H9 (cell line): ENCODE measurements around the gene ZNF628. TPM values are rescaled to one million over a fixed set of nuclear protein-coding genes. Genes with fewer than 3 reads are reported as not detected.
"Not testable (repeated sequence)": the region's sequence is repeated elsewhere in the genome, so short reads cannot be mapped to it uniquely, and the experiment has no call there.

ENCODE experiments used
- DNase-seq: peaks from one replicate; pipeline ENCODE4 v3.0.0-alpha.2; 2017
- H2AFZ ChIP-seq: one replicate; pipeline ENCODE4 v1.6.1; 2013; ENCODE audit warnings: mild to moderate bottlenecking, low read length, control low read depth, moderate library complexity
- H2AK5ac ChIP-seq: 2 replicates; pipeline ENCODE4 v1.6.1; 2013; ENCODE audit warnings: low read length, control low read depth, mixed read lengths; ENCODE audit not compliant: insufficient read length
- H2BK120ac ChIP-seq: one replicate; pipeline ENCODE4 v1.6.1; 2013; ENCODE audit warnings: low read depth, mild to moderate bottlenecking, low read length, control low read depth, inconsistent platforms; ENCODE audit not compliant: poor library complexity, severe bottlenecking
- H2BK12ac ChIP-seq: 2 replicates; pipeline ENCODE4 v1.6.1; 2013; ENCODE audit warnings: low read length, control low read depth, mixed read lengths, low read depth; ENCODE audit not compliant: insufficient read length
- H2BK15ac ChIP-seq: 2 replicates; pipeline ENCODE4 v1.6.1; 2013; ENCODE audit warnings: low read depth, low read length, control low read depth
- H2BK20ac ChIP-seq: one replicate; pipeline ENCODE4 v1.6.1; 2013; ENCODE audit warnings: low read depth, mild to moderate bottlenecking, low read length, control low read depth, inconsistent platforms; ENCODE audit not compliant: poor library complexity, severe bottlenecking
- H2BK5ac ChIP-seq: 2 replicates; pipeline ENCODE4 v1.6.1; 2013; ENCODE audit warnings: low read length, control low read depth, mixed read lengths; ENCODE audit not compliant: insufficient read length
- H3K14ac ChIP-seq: 2 replicates; pipeline ENCODE4 v1.6.1; 2013; ENCODE audit warnings: low read length, control low read depth; ENCODE audit not compliant: insufficient read depth
- H3K18ac ChIP-seq: 2 replicates; pipeline ENCODE4 v1.6.1; 2013; ENCODE audit warnings: low read depth, mild to moderate bottlenecking, mixed read lengths, low read length, control low read depth; ENCODE audit not compliant: insufficient read length
- H3K23ac ChIP-seq: 2 replicates; pipeline ENCODE4 v1.6.1; 2013; ENCODE audit warnings: low read length, control low read depth, mixed read lengths, low read depth; ENCODE audit not compliant: insufficient read length
- H3K23me2 ChIP-seq: 2 replicates; pipeline ENCODE4 v1.6.1; 2013; ENCODE audit warnings: low read depth, mild to moderate bottlenecking, mixed read lengths, low read length, control low read depth; ENCODE audit not compliant: insufficient read length, poor library complexity, severe bottlenecking
- H3K27ac ChIP-seq: 2 replicates; pipeline ENCODE4 v1.5.1; 2013; ENCODE audit warnings: low read length, control low read depth, mixed read lengths, low read depth; ENCODE audit not compliant: insufficient read length
- H3K27me3 ChIP-seq: 2 replicates; pipeline ENCODE4 v1.6.1; 2013; ENCODE audit warnings: low read length, control low read depth, inconsistent platforms; ENCODE audit not compliant: insufficient read depth
- H3K4ac ChIP-seq: 2 replicates; pipeline ENCODE4 v1.6.1; 2013; ENCODE audit warnings: low read depth, mild to moderate bottlenecking, control low read depth, inconsistent platforms, low read length, moderate library complexity
- H3K4me1 ChIP-seq: 2 replicates; pipeline ENCODE4 v1.6.1; 2013; ENCODE audit warnings: low read length, control low read depth, inconsistent platforms; ENCODE audit not compliant: insufficient read depth
- H3K4me2 ChIP-seq: 2 replicates; pipeline ENCODE4 v1.6.1; 2013; ENCODE audit warnings: low read length, control low read depth, mixed read lengths; ENCODE audit not compliant: insufficient read length, insufficient read depth
- H3K56ac ChIP-seq: 2 replicates; pipeline ENCODE4 v1.6.1; 2013; ENCODE audit warnings: low read depth, mild to moderate bottlenecking, mixed read lengths, low read length, control low read depth; ENCODE audit not compliant: insufficient read length
- H3K79me1 ChIP-seq: 2 replicates; pipeline ENCODE4 v1.6.1; 2013; ENCODE audit warnings: low read depth, mild to moderate bottlenecking, moderate library complexity, low read length, control low read depth, inconsistent platforms; ENCODE audit not compliant: insufficient read depth, poor library complexity, severe bottlenecking
- H3K79me2 ChIP-seq: 2 replicates; pipeline ENCODE4 v1.6.1; 2013; ENCODE audit warnings: low read length, control low read depth, inconsistent platforms; ENCODE audit not compliant: insufficient read depth
- H3K9ac ChIP-seq: 2 replicates; pipeline ENCODE4 v1.6.1; 2013; ENCODE audit warnings: low read length, control low read depth, mixed read lengths; ENCODE audit not compliant: insufficient read length; ENCODE audit errors: extremely low read depth
- H3K9me3 ChIP-seq: one replicate; pipeline ENCODE4 v1.6.1; 2013; ENCODE audit warnings: low read depth, low read length, inconsistent platforms; ENCODE audit not compliant: control insufficient read depth
- H3T11ph ChIP-seq: one replicate; pipeline ENCODE4 v1.6.1; 2013; ENCODE audit warnings: mild to moderate bottlenecking, low read length, control low read depth, inconsistent platforms
- H4K20me1 ChIP-seq: one replicate; pipeline ENCODE4 v1.6.1; 2013; ENCODE audit not compliant: control insufficient read depth, insufficient read length, insufficient read depth
- H4K5ac ChIP-seq: 2 replicates; pipeline ENCODE4 v1.6.1; 2013; ENCODE audit warnings: low read depth, mild to moderate bottlenecking, mixed read lengths, low read length, control low read depth; ENCODE audit not compliant: insufficient read length
- H4K8ac ChIP-seq: replicated peaks from 2 replicates; pipeline ENCODE4 v1.6.1; 2013; ENCODE audit warnings: low read length, control low read depth, mixed read lengths, low read depth; ENCODE audit not compliant: insufficient read length
- H4K91ac ChIP-seq: 2 replicates; pipeline ENCODE4 v1.6.1; 2013; ENCODE audit warnings: low read depth, mild to moderate bottlenecking, moderate library complexity, mixed read lengths, low read length, control low read depth; ENCODE audit not compliant: insufficient read length
- H3K27ac Mint-ChIP-seq, 3 experiments: 2 replicates in 2 of 3; 3 replicates in 1 of 3; pipeline ENCODE4 v1.8.0; 2020 to 2021; ENCODE audit warnings: mixed read lengths in 3 of 3, mild to moderate bottlenecking in 1 of 3, moderate library complexity in 1 of 3
- H3K27me3 Mint-ChIP-seq: 2 replicates; pipeline ENCODE4 v1.8.0; 2021; ENCODE audit warnings: low read depth, mild to moderate bottlenecking, moderate library complexity, mixed read lengths
- H3K36me3 Mint-ChIP-seq, 3 experiments: 2 replicates in 2 of 3; 3 replicates in 1 of 3; pipeline ENCODE4 v1.8.0; 2020 to 2021; ENCODE audit warnings: low read depth in 3 of 3, mixed read lengths in 3 of 3; ENCODE audit not compliant: insufficient read depth in 1 of 3
- H3K4me1 Mint-ChIP-seq, 2 experiments: 2 replicates each; pipeline ENCODE4 v1.8.0; 2020; ENCODE audit warnings: mixed read lengths in 2 of 2
- H3K4me3 Mint-ChIP-seq, 2 experiments: 2 replicates in 1 of 2; 3 replicates in 1 of 2; pipeline ENCODE4 v1.8.0; 2020 to 2021; ENCODE audit warnings: mild to moderate bottlenecking in 2 of 2, mixed read lengths in 2 of 2, moderate library complexity in 1 of 2
- H3K9me3 Mint-ChIP-seq, 2 experiments: 2 replicates in 1 of 2; 3 replicates in 1 of 2; pipeline ENCODE4 v1.8.0; 2020; ENCODE audit warnings: mild to moderate bottlenecking in 2 of 2, mixed read lengths in 2 of 2, moderate library complexity in 1 of 2
- CTCF ChIP-seq: fragments of 200-600 bp; sonication (generic); conservative IDR thresholded peaks from 3 replicates; pipeline ENCODE4 v1.8.0; 2021; ENCODE audit warnings: antibody characterized with exemption, mild to moderate bottlenecking
- WGBS: extraction: QIAGEN DNeasy Blood & Tissue Kit; methylation state at CpG from one replicate; pipeline ENCODE4 v1.1.7; 2013; ENCODE audit warnings: missing lambda C conversion rate, low lambda C conversion rate, mixed read lengths; ENCODE audit not compliant: insufficient read length; ENCODE audit errors: extremely low coverage; 5-methylcytosine and 5-hydroxymethylcytosine counted together
- total RNA-seq: library from RNA; stranded (reverse); gene quantifications from 2 replicates; pipeline ENCODE4 v1.2.1, GENCODE V29; 2021

Gene ZNF628
- total RNA-seq, 1 experiment from 2014 or later: 16.6 TPM

DNA sequence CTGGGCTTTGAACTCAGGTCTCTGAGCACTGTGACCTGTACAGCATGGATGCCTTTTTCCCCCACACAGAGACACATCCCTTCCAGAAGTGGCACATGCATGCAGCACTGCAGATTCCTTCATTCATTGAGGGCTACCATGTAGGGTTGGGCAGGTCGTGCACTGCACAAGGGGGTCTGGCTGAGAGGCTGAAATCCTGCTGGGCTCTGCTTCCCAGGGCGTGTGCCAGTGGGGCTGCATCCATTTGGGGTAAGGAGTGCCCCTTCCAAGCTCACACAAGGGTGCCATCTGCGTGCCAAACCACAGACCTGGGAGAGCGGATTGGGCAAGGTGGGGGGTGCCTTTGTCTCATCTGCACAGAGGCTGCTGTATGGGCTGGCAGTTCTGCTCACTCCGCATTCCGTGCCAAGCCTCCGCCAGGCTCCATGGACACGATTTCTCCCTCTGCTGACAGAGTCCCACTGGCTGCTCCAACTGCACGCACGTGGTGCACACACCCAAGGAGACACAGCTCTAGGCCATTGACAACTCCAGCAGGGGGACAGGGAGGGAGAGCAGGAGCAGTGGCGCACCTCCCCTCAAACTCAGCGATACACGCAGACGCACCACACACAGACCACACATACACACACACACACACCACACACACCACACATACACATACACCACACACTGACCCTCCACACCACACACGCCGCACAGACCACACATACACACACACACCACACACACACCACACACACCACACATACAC is 28.8 kb upstream of the ZNF628 start:
- WGBS: no CpG with 5 or more reads among the region's 16 CpGs
- H2AK5ac ChIP-seq: no peak overlapping the region
- H3K56ac ChIP-seq: no peak overlapping the region
- H2BK12ac ChIP-seq: no peak overlapping the region
- no peaks in the 10 kb centered on the region for H3K79me1 ChIP-seq
- H3K4me2 ChIP-seq: no peak overlapping the region
- H3K27me3 ChIP-seq: peaks cover 64% of the 10 kb centered on the region
- H2BK5ac ChIP-seq: no peak overlapping the region
- H3K27ac Mint-ChIP-seq: no peak overlapping the region
- H3K9me3 ChIP-seq: no peaks in the 10 kb centered on the region
- H2BK120ac ChIP-seq: no peak overlapping the region
- H3K4ac ChIP-seq: no peak overlapping the region
- H4K5ac ChIP-seq: no peak overlapping the region
- peaks cover 12% of the 10 kb centered on the region for H3K23me2 ChIP-seq
- H3K27me3 Mint-ChIP-seq: peaks cover 22% of the 10 kb centered on the region
- no peak overlapping the region for H3K9ac ChIP-seq
- H3K18ac ChIP-seq: no peak overlapping the region
- no peak overlapping the region for H3T11ph ChIP-seq
- H3K14ac ChIP-seq: no peak overlapping the region
- no peak overlapping the region for H4K91ac ChIP-seq
- no peak overlapping the region for H3K4me3 Mint-ChIP-seq
- no peak overlapping the region for H3K23ac ChIP-seq
- no peak overlapping the region for H3K27ac ChIP-seq
- H2BK15ac ChIP-seq: no peak overlapping the region
- H3K4me1 Mint-ChIP-seq: peaks cover 4 to 19% of the 10 kb centered on the region in 2 experiments; a peak in 3 of 4 replicates
- H2BK20ac ChIP-seq: no peak overlapping the region
- no peaks in the 10 kb centered on the region for H4K20me1 ChIP-seq
- H4K8ac ChIP-seq: no peak overlapping the region
- no peak for DNase-seq
- no peak overlapping the region for H2AFZ ChIP-seq
- no peaks in the 10 kb centered on the region; a peak in 2 of 5 replicates for H3K9me3 Mint-ChIP-seq
- TF ChIP-seq CTCF: no peak
- no peaks in the 10 kb centered on the region for H3K4me1 ChIP-seq
- no peaks in the 10 kb centered on the region; a peak in 1 of 7 replicates for H3K36me3 Mint-ChIP-seq
- H3K79me2 ChIP-seq: no peaks in the 10 kb centered on the region

DNA sequence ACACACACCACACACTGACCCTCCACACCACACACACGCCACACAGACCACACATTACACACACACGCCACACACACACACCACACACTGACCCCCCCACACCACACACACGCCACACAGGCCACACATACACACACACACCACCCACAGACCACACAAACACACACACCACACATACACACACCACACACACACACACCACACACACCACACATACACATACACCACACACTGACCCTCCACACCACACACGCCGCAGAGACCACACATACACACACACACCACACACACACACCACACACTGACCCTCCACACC is 28.3 kb upstream of the ZNF628 start:
- not testable (repeated sequence) for H3K9me3 Mint-ChIP-seq, H3K27ac ChIP-seq, H3K4me3 Mint-ChIP-seq, H3K14ac ChIP-seq, H4K20me1 ChIP-seq, H2BK20ac ChIP-seq, H3K4me2 ChIP-seq, H4K5ac ChIP-seq, H3K9ac ChIP-seq, H3K36me3 Mint-ChIP-seq, H3K27ac Mint-ChIP-seq, H3K4me1 ChIP-seq, DNase-seq, H3K56ac ChIP-seq, H2BK12ac ChIP-seq, H3K23me2 ChIP-seq, H2BK5ac ChIP-seq, H2BK15ac ChIP-seq, H3K79me1 ChIP-seq, H3K18ac ChIP-seq, H3K79me2 ChIP-seq, H3K9me3 ChIP-seq, H2AK5ac ChIP-seq, H3K4ac ChIP-seq, H4K8ac ChIP-seq, H4K91ac ChIP-seq, H3K23ac ChIP-seq, H3T11ph ChIP-seq, H2BK120ac ChIP-seq, H2AFZ ChIP-seq
- no CpG with 5 or more reads among the region's 5 CpGs for WGBS
- peaks cover 61% of the 10 kb centered on the region for H3K27me3 ChIP-seq
- H3K4me1 Mint-ChIP-seq: peaks cover 4 to 16% of the 10 kb centered on the region in 2 experiments; a peak in 3 of 4 replicates
- peaks cover 27% of the 10 kb centered on the region for H3K27me3 Mint-ChIP-seq
